ENCODE measurements around the gene PDLIM5. TPM values are rescaled to one million over a fixed set of nuclear protein-coding genes. Genes with fewer than 3 reads are reported as not detected.

Gene PDLIM5
- total and polyA plus RNA-seq, 2 of the 8 experiments (the other 6 are each of a cell fraction or from before 2014, with no cell fraction given), result 37.3 to 62.1 TPM

GRCh38 chr4:94470132-94470531 lies 18.4 kb downstream of the PDLIM5 start:
- Histone ChIP-seq H3K9me3 (ENCODE audit: insufficient read depth in 2 of 2, low read depth in 1 of 2, low read length in 1 of 2) (peaks cover 3 to 7% of the 10 kb centered on the region in 2 experiments; a peak in 2 of 4 replicates), H2BK12ac (ENCODE audit: low read depth, low read length) (no peak overlapping the region), H3K4ac (replicated peaks; ENCODE audit: insufficient read length, low read depth, low read length) (no peak overlapping the region), H3K36me3 (ENCODE audit: control insufficient read depth in 2 of 4, insufficient read depth in 4 of 4, low read length in 3 of 4) (peaks cover 0 to 3% (median 0%) of the 10 kb centered on the region in 4 experiments; a peak in 1 of 8 replicates), H3K27me3 (replicated peaks in 1 of 4; ENCODE audit: control insufficient read depth in 3 of 4, extremely low read depth in 1 of 4, insufficient read depth in 3 of 4, low read length in 3 of 4) (no peaks in the 10 kb centered on the region), H2AFZ (ENCODE audit: low read length) (no peak overlapping the region), H2AK5ac (ENCODE audit: low read depth, low read length) (no peak overlapping the region), H3K79me2 (ENCODE audit: control insufficient read depth in 1 of 2, insufficient read depth in 2 of 2, low read length in 2 of 2) (peaks cover 0 to 46% of the 10 kb centered on the region in 2 experiments; a peak in 3 of 4 replicates), H3K4me3 (ENCODE audit: extremely low read depth in 1 of 4, insufficient read depth in 2 of 4, low read depth in 3 of 4, low read length in 4 of 4) (no peak overlapping the region), H3K79me1 (ENCODE audit: low read depth, low read length) (peaks cover 6% of the 10 kb centered on the region; the same call in 1 of the 2 replicates), H4K91ac (replicated peaks; ENCODE audit: insufficient read length, low read length) (no peak overlapping the region), H3K27ac (ENCODE audit: low read depth, low read length) (no peak overlapping the region), H3K4me2 (ENCODE audit: insufficient read depth in 1 of 2, low read depth in 2 of 2, low read length in 2 of 2) (no peak overlapping the region), H3K18ac (ENCODE audit: extremely low read depth, low read length) (no peak overlapping the region), H2BK120ac (replicated peaks; ENCODE audit: low read depth, low read length) (no peak overlapping the region), H2BK5ac (ENCODE audit: low read depth, low read length) (no peak overlapping the region), H3K4me1 (replicated peaks in 1 of 4; ENCODE audit: control insufficient read depth in 3 of 4, insufficient read depth in 4 of 4, low read length in 3 of 4) (peaks cover 0 to under 1% (median 0%) of the 10 kb centered on the region in 4 experiments; a peak in 2 of 7 replicates), H3K23me2 (ENCODE audit: low read depth, low read length) (no peaks in the 10 kb centered on the region), H4K5ac (ENCODE audit: insufficient read length, low read depth, low read length) (no peak overlapping the region), H4K20me1 (replicated peaks in 1 of 2; ENCODE audit: control insufficient read depth in 1 of 2, insufficient read depth in 2 of 2, low read length in 2 of 2) (peaks cover 0 to 1% of the 10 kb centered on the region in 2 experiments), H3K9ac (replicated peaks in 1 of 4; ENCODE audit: extremely low read depth in 1 of 4, low read depth in 3 of 4, low read length in 3 of 4) (no peak overlapping the region), H2BK20ac (ENCODE audit: low read length) (no peak overlapping the region), H3K23ac (ENCODE audit: insufficient read length) (no peak overlapping the region), H4K8ac (ENCODE audit: extremely low read depth, insufficient read depth, low read length) (no peak overlapping the region), H3K56ac (replicated peaks; ENCODE audit: insufficient read length, low read depth, low read length) (no peak overlapping the region), H2BK15ac (ENCODE audit: low read length) (no peak overlapping the region), H3K14ac (ENCODE audit: insufficient read length) (no peak overlapping the region)
- ChIA-PET POLR2A (ENCODE audit: partially characterized antibody) (interaction anchor here (0.8 to 1.5 kb wide), 3 partner anchors 9 to 18 kb away, joined by 3 to 5 read pairs (median 3); partner anchors contain the start of gene PDLIM5), CTCF (ENCODE audit: partially characterized antibody) (interaction anchor here (1.3 kb wide), 1 partner anchor 18 kb away, joined by 4 read pairs; the partner anchor contains the start of gene PDLIM5)
- TF ChIP-seq SIRT6 (IDR thresholded peaks at IDR 0.05; ENCODE audit: low read length) (no peak), EGR1 (IDR thresholded peaks at IDR 0.05; ENCODE audit: borderline replicate concordance, low read depth, low read length) (no peak), JUND (IDR thresholded peaks at IDR 0.05; ENCODE audit: low read length) (no peak), CEBPB (IDR thresholded peaks at IDR 0.05; ENCODE audit: low read depth, low read length) (no peak), CHD2 (IDR thresholded peaks at IDR 0.05; ENCODE audit: low read length) (no peak), GTF2F1 (IDR thresholded peaks at IDR 0.05; ENCODE audit: borderline replicate concordance, low read depth, low read length) (no peak), KDM4A (IDR thresholded peaks at IDR 0.05; ENCODE audit: low read depth, low read length, severe bottlenecking) (no peak), MAFK (IDR thresholded peaks at IDR 0.05; ENCODE audit: low read depth, low read length) (no peak)
- TF ChIP-seq, protein P1, sequence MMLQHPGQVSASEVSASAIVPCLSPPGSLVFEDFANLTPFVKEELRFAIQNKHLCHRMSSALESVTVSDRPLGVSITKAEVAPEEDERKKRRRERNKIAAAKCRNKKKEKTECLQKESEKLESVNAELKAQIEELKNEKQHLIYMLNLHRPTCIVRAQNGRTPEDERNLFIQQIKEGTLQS (IDR thresholded peaks at IDR 0.05; ENCODE audit: insufficient read depth, low read depth, low read length), result no peak
- TF ChIP-seq, protein P2, sequence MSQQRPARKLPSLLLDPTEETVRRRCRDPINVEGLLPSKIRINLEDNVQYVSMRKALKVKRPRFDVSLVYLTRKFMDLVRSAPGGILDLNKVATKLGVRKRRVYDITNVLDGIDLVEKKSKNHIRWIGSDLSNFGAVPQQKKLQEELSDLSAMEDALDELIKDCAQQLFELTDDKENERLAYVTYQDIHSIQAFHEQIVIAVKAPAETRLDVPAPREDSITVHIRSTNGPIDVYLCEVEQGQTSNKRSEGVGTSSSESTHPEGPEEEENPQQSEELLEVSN (IDR thresholded peaks at IDR 0.05), result no peak
- FAIRE-seq (no peak), DNase-seq (ENCODE audit: low read depth in 1 of 2, low spot score in 2 of 2) (no peak)
- 95% methylated on average over 4 of the region's 4 CpGs; no CpG with 5 or more reads in 1 of the 2 experiments for WGBS, 2 experiments (ENCODE audit: extremely low coverage in 1 of 2, insufficient coverage in 1 of 2, insufficient read length in 1 of 2, insufficient replicate concordance in 2 of 2, low coverage in 1 of 2, low lambda C conversion rate in 2 of 2, missing lambda C conversion rate in 1 of 2)

All from H1 (cell line).